ENCODE measurements around the gene PREP.

Gene PREP

GRCh38 chr6:105301756-105302616 lies 100.9 kb downstream of the PREP start:
- Histone ChIP-seq H3K4me3 (ENCODE audit: low read depth, low read length) (no peak overlapping the region), H3K36me3 (ENCODE audit: control insufficient read depth, insufficient read depth, low read length) (peaks cover 3% of the 10 kb centered on the region), H3K9ac (ENCODE audit: low read depth, low read length) (no peak overlapping the region)

GRCh38 chr6:105301072-105301503 lies 101.8 kb downstream of the PREP start:
- peaks cover 3% of the 10 kb centered on the region for H3K36me3 ChIP-seq (ENCODE audit: control insufficient read depth, insufficient read depth, low read length)
- H3K27me3 ChIP-seq (ENCODE audit: control insufficient read depth, insufficient read depth, low read length): no peaks in the 10 kb centered on the region
- no peaks in the 10 kb centered on the region for H3K9me3 ChIP-seq (ENCODE audit: control insufficient read depth, insufficient read depth, low read length)
- H3K9ac ChIP-seq (ENCODE audit: low read depth, low read length): no peak overlapping the region
- no peak overlapping the region for H3K4me3 ChIP-seq (ENCODE audit: low read depth, low read length)
- H3K4me1 ChIP-seq (ENCODE audit: control insufficient read depth, insufficient read depth, low read length): peaks cover 7% of the 10 kb centered on the region

More at GRCh38 chr6:105301756-105302616, 100.9 kb downstream of the PREP start:
- no peaks in the 10 kb centered on the region for H3K27me3 ChIP-seq (ENCODE audit: control insufficient read depth, insufficient read depth, low read length)
- H3K9me3 ChIP-seq (ENCODE audit: control insufficient read depth, insufficient read depth, low read length): no peaks in the 10 kb centered on the region
- H3K4me1 ChIP-seq (ENCODE audit: control insufficient read depth, insufficient read depth, low read length): peaks cover 7% of the 10 kb centered on the region

GRCh38 chr6:105300090-105300489 lies 102.8 kb downstream of the PREP start:
- Histone ChIP-seq H3K4me3 (ENCODE audit: low read depth, low read length) (no peak overlapping the region), H3K4me1 (ENCODE audit: control insufficient read depth, insufficient read depth, low read length) (peaks cover 6% of the 10 kb centered on the region), H3K9ac (ENCODE audit: low read depth, low read length) (no peak overlapping the region), H3K36me3 (ENCODE audit: control insufficient read depth, insufficient read depth, low read length) (peaks cover 3% of the 10 kb centered on the region), H3K27me3 (ENCODE audit: control insufficient read depth, insufficient read depth, low read length) (no peaks in the 10 kb centered on the region), H3K9me3 (ENCODE audit: control insufficient read depth, insufficient read depth, low read length) (no peaks in the 10 kb centered on the region)

- H3K9me3 ChIP-seq (ENCODE audit: control insufficient read depth, insufficient read depth, low read length): no peaks in the 10 kb centered on the region
- no peak overlapping the region for H3K9ac ChIP-seq (ENCODE audit: low read depth, low read length)
- H3K27me3 ChIP-seq (ENCODE audit: control insufficient read depth, insufficient read depth, low read length): no peaks in the 10 kb centered on the region
- no peaks in the 10 kb centered on the region for H3K4me1 ChIP-seq (ENCODE audit: control insufficient read depth, insufficient read depth, low read length)
- H3K36me3 ChIP-seq (ENCODE audit: control insufficient read depth, insufficient read depth, low read length): no peaks in the 10 kb centered on the region
- no peak overlapping the region for H3K4me3 ChIP-seq (ENCODE audit: low read depth, low read length)
Observed at GRCh38 chr6:105294129-105294528, 108.8 kb downstream of the PREP start.

GRCh38 chr6:105292689-105293339 lies 110.1 kb downstream of the PREP start:
- Histone ChIP-seq H3K4me1 (ENCODE audit: control insufficient read depth, insufficient read depth, low read length) (no peaks in the 10 kb centered on the region), H3K9me3 (ENCODE audit: control insufficient read depth, insufficient read depth, low read length) (no peaks in the 10 kb centered on the region), H3K9ac (ENCODE audit: low read depth, low read length) (no peak overlapping the region)

GRCh38 chr6:105291525-105291924 lies 111.4 kb downstream of the PREP start:
- Histone ChIP-seq H3K9me3 (ENCODE audit: control insufficient read depth, insufficient read depth, low read length) (no peaks in the 10 kb centered on the region), H3K36me3 (ENCODE audit: control insufficient read depth, insufficient read depth, low read length) (no peaks in the 10 kb centered on the region), H3K4me3 (ENCODE audit: low read depth, low read length) (no peak overlapping the region), H3K9ac (ENCODE audit: low read depth, low read length) (no peak overlapping the region), H3K4me1 (ENCODE audit: control insufficient read depth, insufficient read depth, low read length) (no peaks in the 10 kb centered on the region), H3K27me3 (ENCODE audit: control insufficient read depth, insufficient read depth, low read length) (no peaks in the 10 kb centered on the region)

More at GRCh38 chr6:105292689-105293339, 110.1 kb downstream of the PREP start:
- Histone ChIP-seq H3K27me3 (ENCODE audit: control insufficient read depth, insufficient read depth, low read length) (no peaks in the 10 kb centered on the region), H3K4me3 (ENCODE audit: low read depth, low read length) (no peak overlapping the region), H3K36me3 (ENCODE audit: control insufficient read depth, insufficient read depth, low read length) (no peaks in the 10 kb centered on the region)

GRCh38 chr6:105282631-105283585 lies 120.0 kb downstream of the PREP start:
- H3K27me3 ChIP-seq (ENCODE audit: control insufficient read depth, insufficient read depth, low read length): no peaks in the 10 kb centered on the region
- no peak overlapping the region for H3K4me3 ChIP-seq (ENCODE audit: low read depth, low read length)
- H3K36me3 ChIP-seq (ENCODE audit: control insufficient read depth, insufficient read depth, low read length): peaks cover 9% of the 10 kb centered on the region
- no peaks in the 10 kb centered on the region for H3K9me3 ChIP-seq (ENCODE audit: control insufficient read depth, insufficient read depth, low read length)
- H3K4me1 ChIP-seq (ENCODE audit: control insufficient read depth, insufficient read depth, low read length): no peaks in the 10 kb centered on the region
- H3K9ac ChIP-seq (ENCODE audit: low read depth, low read length): no peak overlapping the region

- peaks cover 12% of the 10 kb centered on the region for H3K36me3 ChIP-seq (ENCODE audit: control insufficient read depth, insufficient read depth, low read length)
- H3K9me3 ChIP-seq (ENCODE audit: control insufficient read depth, insufficient read depth, low read length): no peaks in the 10 kb centered on the region
- H3K4me3 ChIP-seq (ENCODE audit: low read depth, low read length): no peak overlapping the region
- H3K27me3 ChIP-seq (ENCODE audit: control insufficient read depth, insufficient read depth, low read length): no peaks in the 10 kb centered on the region
- no peaks in the 10 kb centered on the region for H3K4me1 ChIP-seq (ENCODE audit: control insufficient read depth, insufficient read depth, low read length)
- H3K9ac ChIP-seq (ENCODE audit: low read depth, low read length): no peak overlapping the region
Observed at GRCh38 chr6:105280033-105280432, 122.8 kb downstream of the PREP start.

GRCh38 chr6:105279463-105279862 lies 123.4 kb downstream of the PREP start:
- Histone ChIP-seq H3K4me1 (ENCODE audit: control insufficient read depth, insufficient read depth, low read length) (no peaks in the 10 kb centered on the region), H3K27me3 (ENCODE audit: control insufficient read depth, insufficient read depth, low read length) (no peaks in the 10 kb centered on the region), H3K9me3 (ENCODE audit: control insufficient read depth, insufficient read depth, low read length) (no peaks in the 10 kb centered on the region), H3K4me3 (ENCODE audit: low read depth, low read length) (no peak overlapping the region), H3K9ac (ENCODE audit: low read depth, low read length) (no peak overlapping the region), H3K36me3 (ENCODE audit: control insufficient read depth, insufficient read depth, low read length) (peaks cover 12% of the 10 kb centered on the region)

GRCh38 chr6:105278813-105279212 lies 124.1 kb downstream of the PREP start:
- no peak overlapping the region for H3K4me3 ChIP-seq (ENCODE audit: low read depth, low read length)
- peaks cover 12% of the 10 kb centered on the region for H3K36me3 ChIP-seq (ENCODE audit: control insufficient read depth, insufficient read depth, low read length)
- peaks cover 1% of the 10 kb centered on the region for H3K4me1 ChIP-seq (ENCODE audit: control insufficient read depth, insufficient read depth, low read length)
- no peaks in the 10 kb centered on the region for H3K27me3 ChIP-seq (ENCODE audit: control insufficient read depth, insufficient read depth, low read length)
- H3K9ac ChIP-seq (ENCODE audit: low read depth, low read length): no peak overlapping the region
- H3K9me3 ChIP-seq (ENCODE audit: control insufficient read depth, insufficient read depth, low read length): no peaks in the 10 kb centered on the region

GRCh38 chr6:105278035-105278434 lies 124.8 kb downstream of the PREP start:
- Histone ChIP-seq H3K4me1 (ENCODE audit: control insufficient read depth, insufficient read depth, low read length) (peaks cover 9% of the 10 kb centered on the region), H3K9ac (ENCODE audit: low read depth, low read length) (no peak overlapping the region), H3K36me3 (ENCODE audit: control insufficient read depth, insufficient read depth, low read length) (peaks cover 12% of the 10 kb centered on the region)

More at GRCh38 chr6:105278035-105278434, 124.8 kb downstream of the PREP start:
- no peaks in the 10 kb centered on the region for H3K27me3 ChIP-seq (ENCODE audit: control insufficient read depth, insufficient read depth, low read length)
- no peaks in the 10 kb centered on the region for H3K9me3 ChIP-seq (ENCODE audit: control insufficient read depth, insufficient read depth, low read length)
- no peak overlapping the region for H3K4me3 ChIP-seq (ENCODE audit: low read depth, low read length)
